ENCODE data around the gene ITPRID2.

- TF ChIP-seq POLR2A (IDR thresholded peaks at IDR 0.05): no peak
- no peak for TF ChIP-seq CTCF (IDR thresholded peaks at IDR 0.05)
Observed at GRCh38 chr2:181954538-181954883, 63.0 kb downstream of the ITPRID2 start.
